Neural progenitor cell (in vitro differentiated cells): ENCODE results near the gene MATCAP1.

Experiments used
- CTCF ChIP-seq: fragments of 200-600 bp; sonication (generic); IDR thresholded peaks from 2 replicates; pipeline ENCODE4 v1.5.1; 2017; ENCODE audit warnings: antibody characterized with exemption, mild to moderate bottlenecking
- EZH2 ChIP-seq: fragments of 200-600 bp; sonication (generic); IDR thresholded peaks from 2 replicates; pipeline ENCODE4 v1.6.1; 2017; ENCODE audit warnings: antibody characterized with exemption, mild to moderate bottlenecking, moderate library complexity

GRCh38 chr16:67211674-67212073 lies 27.9 kb upstream of the MATCAP1 start:
- no peak for TF ChIP-seq CTCF
- no peak for TF ChIP-seq EZH2
